ENCODE data around the gene UBA7.

GRCh38 chr3:49756036-49756435 lies 57.7 kb downstream of the UBA7 start:
- no peak for TF ChIP-seq CTCF (IDR thresholded peaks at IDR 0.05)
- no peak for TF ChIP-seq ZFX (IDR thresholded peaks at IDR 0.05; ENCODE audit: borderline replicate concordance)
